ENCODE measurements around the gene GALNT9. TPM values are rescaled to one million over a fixed set of nuclear protein-coding genes. Genes with fewer than 3 reads are reported as not detected.

Gene GALNT9
- polyA plus RNA-seq, 1 donor from 2014 or later: 13.5 TPM

GRCh38 chr12:132321321-132322118, 7.9 kb downstream of the GALNT9 start:
- H2AFZ ChIP-seq (ENCODE audit: low read depth, low read length): no peak overlapping the region
- H3K4me2 ChIP-seq (ENCODE audit: low read length): no peak overlapping the region
- no peaks in the 10 kb centered on the region for H3K9me2 ChIP-seq (ENCODE audit: insufficient read depth, low read length)
- H3K27ac ChIP-seq (ENCODE audit: low read length): no peak overlapping the region
- TF ChIP-seq MXI1 (conservative IDR thresholded peaks at IDR 0.05; ENCODE audit: poor library complexity, severe bottlenecking) (no peak), SMC3 (conservative IDR thresholded peaks at IDR 0.05; ENCODE audit: poor library complexity) (no peak), TAF1 (IDR thresholded peaks at IDR 0.05; ENCODE audit: low read depth) (no peak)
- H3K27me3 ChIP-seq (ENCODE audit: insufficient read depth, low read depth, low read length): no peaks in the 10 kb centered on the region
- H3F3A ChIP-seq (ENCODE audit: insufficient read depth, low read length, poor library complexity, severe bottlenecking): no peaks in the 10 kb centered on the region
- no peak overlapping the region for H3K9ac ChIP-seq (ENCODE audit: low read length)
- H3K9me3 ChIP-seq (ENCODE audit: low read length): no peaks in the 10 kb centered on the region
- H4K20me1 ChIP-seq (ENCODE audit: insufficient read depth): no peaks in the 10 kb centered on the region
- H3K4me3 ChIP-seq (ENCODE audit: low read length): no peak overlapping the region
- H3K36me3 ChIP-seq (ENCODE audit: insufficient read depth, low read length): no peaks in the 10 kb centered on the region
- H3K79me2 ChIP-seq (replicated peaks; ENCODE audit: insufficient read depth, low read length): no peaks in the 10 kb centered on the region

- H3K9ac ChIP-seq (ENCODE audit: low read length): no peak overlapping the region
- no peak overlapping the region for H2AFZ ChIP-seq (ENCODE audit: low read depth, low read length)
- no peak overlapping the region for H3K27ac ChIP-seq (ENCODE audit: low read length)
- H3K4me2 ChIP-seq (ENCODE audit: low read length): no peak overlapping the region
- no peaks in the 10 kb centered on the region for H3K79me2 ChIP-seq (replicated peaks; ENCODE audit: insufficient read depth, low read length)
- TF ChIP-seq, protein P1, sequence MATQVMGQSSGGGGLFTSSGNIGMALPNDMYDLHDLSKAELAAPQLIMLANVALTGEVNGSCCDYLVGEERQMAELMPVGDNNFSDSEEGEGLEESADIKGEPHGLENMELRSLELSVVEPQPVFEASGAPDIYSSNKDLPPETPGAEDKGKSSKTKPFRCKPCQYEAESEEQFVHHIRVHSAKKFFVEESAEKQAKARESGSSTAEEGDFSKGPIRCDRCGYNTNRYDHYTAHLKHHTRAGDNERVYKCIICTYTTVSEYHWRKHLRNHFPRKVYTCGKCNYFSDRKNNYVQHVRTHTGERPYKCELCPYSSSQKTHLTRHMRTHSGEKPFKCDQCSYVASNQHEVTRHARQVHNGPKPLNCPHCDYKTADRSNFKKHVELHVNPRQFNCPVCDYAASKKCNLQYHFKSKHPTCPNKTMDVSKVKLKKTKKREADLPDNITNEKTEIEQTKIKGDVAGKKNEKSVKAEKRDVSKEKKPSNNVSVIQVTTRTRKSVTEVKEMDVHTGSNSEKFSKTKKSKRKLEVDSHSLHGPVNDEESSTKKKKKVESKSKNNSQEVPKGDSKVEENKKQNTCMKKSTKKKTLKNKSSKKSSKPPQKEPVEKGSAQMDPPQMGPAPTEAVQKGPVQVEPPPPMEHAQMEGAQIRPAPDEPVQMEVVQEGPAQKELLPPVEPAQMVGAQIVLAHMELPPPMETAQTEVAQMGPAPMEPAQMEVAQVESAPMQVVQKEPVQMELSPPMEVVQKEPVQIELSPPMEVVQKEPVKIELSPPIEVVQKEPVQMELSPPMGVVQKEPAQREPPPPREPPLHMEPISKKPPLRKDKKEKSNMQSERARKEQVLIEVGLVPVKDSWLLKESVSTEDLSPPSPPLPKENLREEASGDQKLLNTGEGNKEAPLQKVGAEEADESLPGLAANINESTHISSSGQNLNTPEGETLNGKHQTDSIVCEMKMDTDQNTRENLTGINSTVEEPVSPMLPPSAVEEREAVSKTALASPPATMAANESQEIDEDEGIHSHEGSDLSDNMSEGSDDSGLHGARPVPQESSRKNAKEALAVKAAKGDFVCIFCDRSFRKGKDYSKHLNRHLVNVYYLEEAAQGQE (IDR thresholded peaks at IDR 0.05; ENCODE audit: borderline replicate concordance): no peak
- TF ChIP-seq RAD21 (conservative IDR thresholded peaks at IDR 0.05): no peak
- TF ChIP-seq EZH2 (IDR thresholded peaks at IDR 0.05; ENCODE audit: borderline replicate concordance, insufficient read depth, low read length, poor library complexity, severe bottlenecking): no peak
- TF ChIP-seq SMC3 (conservative IDR thresholded peaks at IDR 0.05; ENCODE audit: poor library complexity): no peak
- no peak for TF ChIP-seq MXI1 (conservative IDR thresholded peaks at IDR 0.05; ENCODE audit: poor library complexity, severe bottlenecking)
- no peak for TF ChIP-seq CTCF (IDR thresholded peaks at IDR 0.05; ENCODE audit: poor library complexity, severe bottlenecking)
- no peak for TF ChIP-seq EP300 (conservative IDR thresholded peaks at IDR 0.05; ENCODE audit: poor library complexity, severe bottlenecking)
- TF ChIP-seq TAF1 (IDR thresholded peaks at IDR 0.05; ENCODE audit: low read depth): no peak
- TF ChIP-seq POLR2AphosphoS5 (IDR thresholded peaks at IDR 0.05): no peak
- no peaks in the 10 kb centered on the region for H3K36me3 ChIP-seq (ENCODE audit: insufficient read depth, low read length)
- no peak overlapping the region for H3K4me3 ChIP-seq (ENCODE audit: low read length)
- H3K9me2 ChIP-seq (ENCODE audit: insufficient read depth, low read length): no peaks in the 10 kb centered on the region
- H4K20me1 ChIP-seq (ENCODE audit: insufficient read depth): no peaks in the 10 kb centered on the region
- no peaks in the 10 kb centered on the region for H3K9me3 ChIP-seq (ENCODE audit: low read length)
- no peaks in the 10 kb centered on the region for H3K27me3 ChIP-seq (ENCODE audit: insufficient read depth, low read depth, low read length)
- H3F3A ChIP-seq (ENCODE audit: insufficient read depth, low read length, poor library complexity, severe bottlenecking): no peaks in the 10 kb centered on the region
Observed at GRCh38 chr12:132320767-132321211, 8.6 kb downstream of the GALNT9 start.
